Colonic mucosa (tissue), 4 donors: Measurements from ENCODE around the gene ARSJ. TPM values are rescaled to one million over a fixed set of nuclear protein-coding genes. Genes with fewer than 3 reads are reported as not detected.

ENCODE experiments used
- DNase-seq: peaks from one replicate; pipeline ENCODE4 v3.0.0-alpha.2; 2020
- H3K27ac ChIP-seq: fragments of 200-600 bp; one replicate; pipeline ENCODE4 v1.8.0; 2021
- H3K27me3 ChIP-seq: fragments of 200-600 bp; one replicate; pipeline ENCODE4 v1.8.0; 2021
- H3K36me3 ChIP-seq: fragments of 200-600 bp; one replicate; pipeline ENCODE4 v1.8.0; 2021
- H3K4me1 ChIP-seq: fragments of 200-600 bp; one replicate; pipeline ENCODE4 v1.8.0; 2021; ENCODE audit warnings: mild to moderate bottlenecking
- H3K4me3 ChIP-seq: fragments of 200-600 bp; one replicate; pipeline ENCODE4 v1.8.0; 2021
- H3K9ac ChIP-seq, 2 donors: one replicate each; pipeline ENCODE4 v1.7.0; 2013; ENCODE audit warnings: control low read depth in 2 of 2, low read depth in 2 of 2, low read length in 2 of 2
- H3K9me3 ChIP-seq: fragments of 200-600 bp; one replicate; pipeline ENCODE4 v1.8.0; 2021
- CTCF ChIP-seq: fragments of 200-600 bp; IDR thresholded peaks from one replicate; pipeline ENCODE4 v1.8.0; 2022; ENCODE audit warnings: antibody characterized with exemption, mild to moderate bottlenecking
- intact Hi-C: fragments of 100-400 bp; cut with DNase I; formaldehyde crosslinking; loops from one replicate; pipeline ENCODE4 v1.14.1; 2022
- total RNA-seq, 2 donors: library from RNA; stranded (reverse); fragmentation: NEBNext Ultra II Directional in 1 of 2; extraction: Animal tissue kit (Norgen Biotek cat#: 25700) in 1 of 2; gene quantifications; one replicate each; pipeline ENCODE4 v1.2.1, GENCODE V29; 2021
- donor health status: healthy.
- donor health status: DM: no; HTN: no; CAD: no.
- donor health status: DM: no; HTN: no; CAD: no.

ARSJ gene
- total RNA-seq, 2 donors from 2014 or later: 4.7 to 8.4 TPM

DNA sequence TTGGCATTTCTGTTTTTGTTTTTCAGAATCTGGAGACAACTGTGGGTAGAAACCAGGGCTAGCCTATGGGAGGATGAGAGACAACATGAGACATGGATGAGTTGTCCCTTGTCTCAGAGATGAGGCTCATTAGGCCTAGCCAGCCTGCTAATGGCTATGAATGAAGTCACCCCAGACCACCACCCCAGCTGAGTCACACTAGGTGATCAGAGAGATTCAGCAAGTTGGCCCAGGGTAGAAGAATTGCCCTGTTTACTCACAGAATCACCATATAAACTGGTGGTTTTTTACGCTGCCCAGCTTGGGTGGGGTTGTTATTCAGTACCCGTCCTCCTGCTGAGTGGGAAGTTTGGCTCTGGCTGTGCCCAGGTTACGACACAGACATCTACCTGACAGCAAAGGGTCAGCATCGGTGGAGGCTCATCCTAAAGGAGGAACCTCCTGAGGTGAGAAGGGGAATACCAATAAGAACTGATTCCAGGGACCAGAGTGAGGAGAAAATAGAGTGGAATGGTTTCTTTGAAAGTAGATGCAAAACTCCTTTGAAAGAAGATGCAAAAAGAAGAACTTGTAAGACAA lies 17.2 kb upstream of the ARSJ start:
- TF ChIP-seq CTCF: no peak
- Histone ChIP-seq H3K4me3 (no peak overlapping the region), H3K27me3 (no peaks in the 10 kb centered on the region), H3K9me3 (no peaks in the 10 kb centered on the region), H3K9ac (no peak overlapping the region), H3K36me3 (no peaks in the 10 kb centered on the region), H3K4me1 (peaks cover 6% of the 10 kb centered on the region), H3K27ac (no peak overlapping the region)
- intact Hi-C loops: no loop called here
- DNase-seq: no peak

- Histone ChIP-seq H3K9ac (no peak overlapping the region), H3K36me3 (no peaks in the 10 kb centered on the region), H3K9me3 (no peaks in the 10 kb centered on the region), H3K4me1 (peaks cover 6% of the 10 kb centered on the region), H3K27ac (no peak overlapping the region), H3K27me3 (no peaks in the 10 kb centered on the region), H3K4me3 (no peak overlapping the region)
- no peak for TF ChIP-seq CTCF
- intact Hi-C loops: no loop called here
- DNase-seq: no peak
These were observed 14.4 kb upstream of the ARSJ start for GRCh38 chr4:113993887-113994286.

- Histone ChIP-seq H3K4me3 (no peak overlapping the region), H3K27me3 (no peaks in the 10 kb centered on the region), H3K9ac (no peak overlapping the region), H3K4me1 (no peaks in the 10 kb centered on the region), H3K36me3 (no peaks in the 10 kb centered on the region), H3K27ac (no peak overlapping the region), H3K9me3 (no peaks in the 10 kb centered on the region)
- DNase-seq: no peak
- TF ChIP-seq CTCF: no peak
- intact Hi-C loops: no loop called here
These were observed 11.4 kb upstream of the ARSJ start for GRCh38 chr4:113990886-113991285.

- no peaks in the 10 kb centered on the region for H3K36me3 ChIP-seq
- intact Hi-C loops: no loop called here
- H3K4me3 ChIP-seq: no peak overlapping the region
- no peak overlapping the region for H3K27ac ChIP-seq
- TF ChIP-seq CTCF: no peak
- no peaks in the 10 kb centered on the region for H3K9me3 ChIP-seq
- DNase-seq: no peak
- no peaks in the 10 kb centered on the region for H3K27me3 ChIP-seq
- no peaks in the 10 kb centered on the region for H3K4me1 ChIP-seq
- no peak overlapping the region for H3K9ac ChIP-seq
These were observed 8.0 kb upstream of the ARSJ start for GRCh38 chr4:113987382-113987941.

DNA sequence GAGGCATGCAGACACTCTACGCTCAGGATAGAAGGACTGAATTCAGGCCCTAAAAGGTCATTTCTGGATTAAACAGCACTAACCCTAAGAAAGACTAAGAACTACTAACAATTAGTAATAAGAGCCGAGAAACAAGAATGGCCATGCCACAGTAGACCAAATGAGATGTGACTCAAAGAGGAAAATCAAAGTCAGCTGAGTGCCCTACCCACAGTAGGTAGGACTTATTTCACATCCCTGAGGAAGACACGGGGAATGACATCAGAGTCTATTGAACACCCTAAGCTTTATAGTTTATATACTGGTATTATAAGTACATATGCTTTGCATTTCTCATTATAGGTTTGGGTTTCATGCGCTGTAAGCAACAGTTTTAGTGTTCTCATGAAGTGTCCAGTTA lies 2.7 kb upstream of the ARSJ start:
- no peak for TF ChIP-seq CTCF
- Histone ChIP-seq H3K4me1 (no peaks in the 10 kb centered on the region), H3K27me3 (no peaks in the 10 kb centered on the region), H3K4me3 (no peak overlapping the region), H3K36me3 (no peaks in the 10 kb centered on the region), H3K9ac (no peak overlapping the region), H3K9me3 (no peaks in the 10 kb centered on the region), H3K27ac (no peak overlapping the region)
- intact Hi-C loops: no loop called here
- no peak for DNase-seq
